HG03457 (cell line): ENCODE measurements around the gene DUSP28.
A peak's percentile ranks its signal among the peaks of the same experiment; 100 is the strongest.
"Not testable (repeated sequence)": the region's sequence is repeated elsewhere in the genome, so short reads cannot be mapped to it uniquely, and the experiment has no call there.

Source experiments
- ATAC-seq: cut with Tn5 transposase; IDR thresholded peaks from one replicate; pipeline ENCODE4 v1.9.1; 2021; ENCODE audit warnings: moderate number of reproducible peaks; ENCODE audit not compliant: unreplicated experiment

Gene DUSP28

DNA sequence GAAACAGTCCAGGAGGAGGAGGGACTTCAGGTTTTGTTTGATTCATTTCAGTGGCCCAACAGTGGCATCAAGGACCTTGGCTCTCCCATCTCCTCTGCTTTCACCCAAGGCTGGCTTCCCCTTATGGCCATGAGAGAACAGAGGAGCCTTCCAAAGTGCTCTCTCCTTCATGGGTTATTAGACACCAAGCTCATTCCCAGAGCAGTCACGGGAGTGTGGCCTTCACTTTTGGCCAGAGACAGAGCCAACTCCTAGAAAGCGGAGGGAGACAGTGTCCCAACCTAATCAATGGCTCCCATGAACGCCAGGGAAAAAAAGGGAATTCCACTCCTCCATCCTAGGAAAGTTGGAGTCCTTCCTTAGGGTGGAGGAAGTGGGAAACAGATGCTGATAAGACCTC is 871 bp upstream of the DUSP28 start:
- no peak for ATAC-seq

GRCh38 chr2:240560480-240561324 is 545 bp downstream of the DUSP28 start:
- peak; percentile 47 for ATAC-seq

- no peak for ATAC-seq
Observed at GRCh38 chr2:240561325-240561971, 1.3 kb downstream of the DUSP28 start.

- not testable (repeated sequence) for ATAC-seq
Observed at GRCh38 chr2:240563231-240563630, 3.1 kb downstream of the DUSP28 start.

- ATAC-seq, result no peak
Observed at GRCh38 chr2:240563951-240564560, 3.9 kb downstream of the DUSP28 start.

- no peak for ATAC-seq
Observed at GRCh38 chr2:240564561-240565332, 4.6 kb downstream of the DUSP28 start.

DNA sequence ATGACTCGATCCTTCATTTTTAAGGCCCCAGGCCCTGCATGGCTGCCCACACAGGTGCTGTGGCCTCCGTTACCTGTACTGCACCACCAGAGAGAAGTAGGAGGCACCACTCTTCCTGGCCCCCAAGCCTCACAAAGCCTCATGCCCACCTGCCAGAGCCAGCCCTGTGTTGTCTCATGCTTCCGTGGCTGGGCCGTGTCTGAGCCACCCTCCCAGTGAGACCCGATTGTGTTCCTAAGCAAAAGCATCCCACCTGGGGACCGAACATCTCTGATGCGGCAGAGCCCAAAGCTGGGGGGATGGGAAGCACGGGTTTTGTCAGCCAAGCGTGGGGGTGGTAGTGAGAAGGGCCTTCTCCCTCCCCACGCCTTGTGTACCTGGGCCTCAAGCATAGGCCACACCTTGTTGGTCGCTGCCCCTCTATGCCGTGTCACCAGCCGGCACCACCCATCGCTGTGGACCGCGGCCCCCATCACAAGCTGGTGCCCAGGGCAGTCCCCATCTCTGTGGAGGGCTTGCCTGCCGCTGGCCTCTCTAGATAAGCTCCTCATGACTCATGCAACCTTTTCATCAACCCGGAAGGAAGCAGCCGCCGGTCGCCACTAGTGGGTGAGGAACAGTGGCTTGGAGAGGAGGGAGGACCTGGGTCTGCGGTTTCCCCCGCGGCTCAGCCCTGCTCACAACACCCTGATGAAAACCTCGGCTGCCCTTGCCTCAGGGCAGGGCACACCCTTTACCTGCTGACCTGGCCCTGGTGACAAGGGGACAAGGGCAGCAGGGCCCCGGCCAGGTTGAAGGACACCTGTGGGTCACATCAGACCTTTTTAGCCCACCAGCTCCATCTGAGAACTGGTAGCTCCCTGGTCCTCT is 5.4 kb downstream of the DUSP28 start:
- ATAC-seq, result peak; percentile 21

DNA sequence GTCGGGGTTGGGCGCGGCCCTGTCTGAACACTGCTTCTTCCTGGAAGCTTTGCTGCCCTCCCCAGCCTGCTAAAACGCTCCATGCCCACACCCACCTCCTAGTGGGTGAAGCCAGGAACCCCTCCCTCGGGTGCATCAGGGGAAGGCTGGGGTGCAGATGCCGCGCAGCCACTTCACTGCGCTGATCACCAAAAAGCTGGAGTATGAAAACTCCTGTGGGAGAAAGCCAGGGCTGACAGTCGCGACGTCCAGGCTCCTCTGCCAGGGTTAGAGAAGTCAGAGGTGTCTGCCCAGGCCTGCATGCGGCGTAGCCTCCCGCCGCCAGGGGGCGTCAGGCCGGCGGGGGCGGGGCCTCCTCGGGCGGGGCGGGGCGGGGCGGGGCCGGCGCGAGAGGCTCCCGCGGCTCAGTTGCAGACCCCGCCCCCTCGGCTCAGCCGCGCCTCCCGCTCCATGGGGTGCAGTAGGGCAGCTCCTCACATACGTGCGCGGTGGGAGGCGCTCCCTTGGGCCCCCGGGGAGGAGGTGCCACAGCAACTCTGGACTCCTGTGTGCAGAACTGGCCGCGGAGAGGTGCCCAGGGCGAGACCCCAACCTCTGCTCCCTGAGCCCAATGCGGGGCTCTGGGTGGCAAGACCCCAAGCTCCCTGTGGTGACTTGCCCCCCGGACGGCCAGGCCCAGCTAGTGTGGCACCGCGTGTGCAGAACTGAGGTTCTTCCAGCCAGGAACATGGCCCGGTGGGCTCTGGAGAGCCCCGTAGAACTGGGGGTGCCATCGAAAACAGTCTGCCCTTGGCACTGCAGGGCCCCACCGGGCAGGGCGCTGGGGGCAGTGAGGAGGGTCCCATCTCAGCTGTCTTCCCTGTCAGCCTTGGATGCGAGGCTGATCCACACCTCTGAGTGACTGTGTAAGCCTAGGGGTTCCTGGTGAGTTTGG is 6.3 kb downstream of the DUSP28 start:
- peak; percentile 37 for ATAC-seq

DNA sequence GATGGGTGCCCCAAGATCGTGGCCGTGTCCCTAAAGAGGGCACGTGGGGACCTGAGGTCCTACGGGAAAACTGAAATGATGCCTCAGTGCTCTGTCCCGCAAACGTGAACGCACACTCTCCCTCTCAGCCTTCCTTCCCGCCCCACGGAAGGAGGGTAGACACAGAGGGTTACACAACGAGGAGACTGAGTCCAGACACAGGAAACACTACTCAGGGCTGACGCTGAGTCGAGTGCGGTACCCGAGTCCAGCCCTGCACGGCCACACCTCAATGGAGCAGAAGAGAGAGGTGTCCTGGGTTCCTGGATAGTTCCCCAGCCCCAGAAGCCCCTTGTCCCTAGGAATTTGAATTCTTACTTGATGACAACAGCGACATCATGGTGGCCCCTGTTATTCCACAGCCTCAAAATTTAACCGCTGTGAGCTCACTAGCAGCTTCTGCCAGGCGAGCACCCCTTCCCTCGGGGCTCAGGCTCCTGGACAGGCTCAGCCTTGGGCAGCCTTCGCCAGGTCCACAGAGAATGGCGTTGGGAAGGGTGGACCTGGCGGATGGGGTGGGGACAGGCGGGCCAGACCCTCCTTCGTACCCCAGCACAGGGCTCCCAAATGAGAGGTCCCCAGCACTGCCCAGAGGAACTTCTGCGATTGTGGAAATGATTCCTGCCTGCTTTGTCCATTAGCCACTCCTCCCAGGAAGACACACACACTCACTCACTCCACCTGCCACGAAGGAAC is 7.1 kb downstream of the DUSP28 start:
- no peak for ATAC-seq

DNA sequence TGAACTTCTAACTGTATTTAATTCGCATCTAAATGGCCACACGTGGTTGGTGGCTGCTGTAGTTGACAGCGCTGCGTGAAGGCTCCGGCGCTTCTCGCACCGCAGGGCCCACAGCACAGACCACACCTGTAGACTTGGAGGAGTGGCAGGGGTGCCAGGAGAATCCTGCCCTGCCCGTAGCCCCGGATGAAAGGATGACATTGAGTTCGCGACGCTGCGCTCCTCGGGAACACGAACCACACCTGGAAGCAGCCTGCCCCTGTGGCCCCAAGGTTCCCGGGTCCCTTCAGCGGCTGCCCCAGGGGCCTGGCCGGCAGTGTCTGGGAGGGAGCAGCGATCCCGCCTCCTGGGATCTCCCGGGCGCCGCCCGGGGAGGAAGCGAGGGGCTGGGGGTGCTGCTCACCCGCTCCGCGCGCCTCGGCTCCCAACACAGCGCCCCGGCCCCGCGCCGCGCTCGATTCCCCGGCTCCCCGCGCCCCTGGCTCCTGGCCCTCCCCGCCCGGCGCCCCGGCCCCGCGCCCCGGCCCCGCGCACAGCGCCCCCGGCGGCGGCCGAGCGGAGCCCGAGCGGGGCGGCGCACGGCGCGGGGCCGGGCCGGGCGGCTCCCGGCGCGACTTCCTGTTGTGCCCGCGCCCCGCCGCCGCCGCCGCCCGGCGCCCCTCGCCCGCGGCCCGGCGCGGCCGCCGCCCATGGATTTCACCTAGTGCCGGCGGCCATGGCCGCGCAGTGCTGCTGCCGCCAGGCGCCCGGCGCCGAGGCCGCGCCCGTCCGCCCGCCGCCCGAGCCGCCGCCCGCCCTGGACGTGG is 7.9 kb downstream of the DUSP28 start, which contains the start of gene RNPEPL1:
Gene RNPEPL1, plus strand, starts transcription at position 613 of the 806 bp plus-strand sequence. Its CDS starts 103 bp downstream, at position 716.
- peak; percentile 23 for ATAC-seq

GRCh38 chr2:240568678-240569522 is 8.7 kb downstream of the DUSP28 start:
- ATAC-seq, result peak; percentile 12

- no peak for ATAC-seq
Observed at GRCh38 chr2:240569523-240569997, 9.4 kb downstream of the DUSP28 start.

- no peak for ATAC-seq
Observed at GRCh38 chr2:240569998-240570530, 9.9 kb downstream of the DUSP28 start.

DNA sequence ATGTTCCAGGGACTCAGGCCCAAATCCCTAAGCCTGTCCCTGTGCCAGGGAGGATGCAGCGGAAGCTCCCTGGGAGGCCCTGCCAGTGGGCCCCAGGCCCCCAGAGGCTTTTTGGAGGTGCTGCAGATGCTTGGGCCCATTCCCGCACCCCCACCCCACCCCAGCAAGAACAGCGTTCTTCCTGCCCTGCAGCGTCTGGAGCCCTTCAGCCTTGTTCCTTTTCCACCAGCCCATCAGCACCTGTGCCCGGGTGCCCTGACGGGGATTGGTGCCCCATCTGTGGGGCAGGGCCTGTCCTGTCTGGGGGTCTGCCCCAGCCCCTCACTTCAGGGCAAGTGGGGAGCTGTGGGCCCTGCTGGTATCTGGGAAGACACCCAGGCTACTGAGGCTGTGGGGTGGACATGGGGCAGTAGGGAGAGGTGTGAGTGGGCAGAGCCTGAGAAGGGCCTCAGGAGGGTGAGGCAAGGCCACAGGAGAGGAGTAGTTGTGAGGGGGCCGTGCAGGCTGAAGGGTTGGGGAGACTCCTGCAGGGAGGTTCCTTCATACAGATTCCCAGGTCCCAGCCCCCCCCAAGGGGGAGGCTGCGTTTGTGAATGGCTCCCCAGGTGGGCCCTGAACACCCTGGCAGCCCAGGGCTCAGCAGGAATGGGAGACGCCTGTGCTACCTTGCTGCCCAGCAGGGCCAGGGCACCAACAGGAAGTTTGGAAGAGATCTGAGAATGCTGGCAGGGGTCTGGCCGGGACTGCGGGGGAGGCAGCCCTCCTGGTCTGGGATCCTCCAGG is 10.6 kb downstream of the DUSP28 start:
- no peak for ATAC-seq

DNA sequence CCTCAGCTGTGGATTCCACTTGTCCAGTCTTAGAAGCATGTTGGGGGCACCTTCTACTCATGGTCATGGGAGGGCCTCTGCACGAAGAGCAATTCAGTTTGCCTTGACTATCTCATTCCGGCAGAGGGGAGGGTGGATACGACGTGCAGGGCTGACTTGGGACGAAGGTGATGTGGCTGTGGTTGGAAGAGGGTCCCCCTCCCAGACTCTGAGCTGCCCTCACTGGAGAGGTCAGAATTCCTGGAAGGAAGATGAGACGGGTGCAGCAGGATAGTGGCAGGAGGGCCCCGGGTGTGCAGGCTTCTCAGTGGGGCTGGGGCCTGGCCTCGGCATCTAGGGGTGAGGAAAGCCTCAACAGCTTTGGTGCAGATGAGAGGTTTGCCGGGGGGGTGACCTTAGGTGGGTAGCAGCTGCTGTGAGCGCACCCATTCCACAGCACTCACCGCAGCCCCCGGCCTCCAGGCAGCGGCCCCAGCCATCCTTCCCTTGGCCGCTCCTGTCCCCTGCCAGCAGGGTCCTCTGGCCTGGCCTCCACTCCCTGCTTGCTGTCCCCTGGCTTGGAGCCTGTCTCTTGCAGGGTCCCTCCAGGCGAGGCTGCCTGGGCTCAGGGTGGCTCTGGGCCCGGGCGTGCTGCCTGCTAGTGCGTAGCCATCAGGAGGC is 11.3 kb downstream of the DUSP28 start:
- ATAC-seq, result no peak
